ENCODE measurements around the gene KLF5.
"Not testable (repeated sequence)": the region's sequence is repeated elsewhere in the genome, so short reads cannot be mapped to it uniquely, and the experiment has no call there.

KLF5 gene

DNA sequence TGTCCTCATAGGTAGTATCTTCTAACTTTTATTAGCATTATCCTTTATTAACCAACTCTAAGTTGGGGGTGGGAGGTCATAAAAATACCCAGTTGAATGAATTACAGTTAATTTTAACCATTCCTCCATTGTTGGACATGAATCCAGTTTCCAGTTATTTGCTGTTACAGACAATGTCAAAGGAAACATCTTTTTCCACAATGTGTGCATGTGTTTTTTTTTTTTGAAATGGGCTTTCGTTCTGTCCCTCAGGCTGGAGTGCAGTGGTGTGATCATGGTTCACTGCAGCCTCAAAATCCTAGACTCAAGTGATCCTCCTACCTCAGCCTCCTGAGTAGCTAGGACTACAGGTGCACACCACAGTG is 32.0 kb downstream of the KLF5 start:
- no peak for DNase-seq (ENCODE audit: low read depth)
- in situ Hi-C loops (cut with HindIII; ENCODE audit: low sequenced_read_pairs) = no loop called here
- TF ChIP-seq, protein P1, sequence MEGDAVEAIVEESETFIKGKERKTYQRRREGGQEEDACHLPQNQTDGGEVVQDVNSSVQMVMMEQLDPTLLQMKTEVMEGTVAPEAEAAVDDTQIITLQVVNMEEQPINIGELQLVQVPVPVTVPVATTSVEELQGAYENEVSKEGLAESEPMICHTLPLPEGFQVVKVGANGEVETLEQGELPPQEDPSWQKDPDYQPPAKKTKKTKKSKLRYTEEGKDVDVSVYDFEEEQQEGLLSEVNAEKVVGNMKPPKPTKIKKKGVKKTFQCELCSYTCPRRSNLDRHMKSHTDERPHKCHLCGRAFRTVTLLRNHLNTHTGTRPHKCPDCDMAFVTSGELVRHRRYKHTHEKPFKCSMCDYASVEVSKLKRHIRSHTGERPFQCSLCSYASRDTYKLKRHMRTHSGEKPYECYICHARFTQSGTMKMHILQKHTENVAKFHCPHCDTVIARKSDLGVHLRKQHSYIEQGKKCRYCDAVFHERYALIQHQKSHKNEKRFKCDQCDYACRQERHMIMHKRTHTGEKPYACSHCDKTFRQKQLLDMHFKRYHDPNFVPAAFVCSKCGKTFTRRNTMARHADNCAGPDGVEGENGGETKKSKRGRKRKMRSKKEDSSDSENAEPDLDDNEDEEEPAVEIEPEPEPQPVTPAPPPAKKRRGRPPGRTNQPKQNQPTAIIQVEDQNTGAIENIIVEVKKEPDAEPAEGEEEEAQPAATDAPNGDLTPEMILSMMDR (IDR thresholded peaks at IDR 0.05; ENCODE audit: low read depth, low read length, missing control alignments) = no peak
- no peak overlapping the region for H3K4me3 ChIP-seq (ENCODE audit: low read depth, low read length)

DNA sequence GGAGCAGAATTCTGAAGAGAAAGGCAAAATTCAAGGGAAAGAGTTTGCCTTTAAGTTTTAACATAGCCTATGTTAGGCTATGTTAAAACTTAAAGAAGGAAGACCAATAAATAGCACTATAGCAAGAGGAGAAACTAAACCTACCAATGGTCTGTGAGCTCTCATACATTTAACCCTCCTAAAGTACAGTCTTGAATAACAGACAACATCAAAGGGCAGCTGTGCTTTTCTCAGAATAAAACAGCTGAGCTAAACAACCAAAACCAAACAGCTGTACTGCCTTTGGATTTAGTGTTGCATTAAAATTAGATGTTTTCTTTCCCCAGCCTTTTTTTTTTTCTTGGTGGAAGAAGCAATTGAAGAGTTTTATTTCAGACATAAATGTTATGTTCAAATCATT is 34.0 kb downstream of the KLF5 start:
- TF ChIP-seq, protein P1 (IDR thresholded peaks at IDR 0.05; ENCODE audit: low read depth, low read length, missing control alignments) = no peak
- in situ Hi-C loops (cut with HindIII; ENCODE audit: low sequenced_read_pairs) = no loop called here
- no peak for DNase-seq (ENCODE audit: low read depth)
- H3K4me3 ChIP-seq (ENCODE audit: low read depth, low read length) = no peak overlapping the region

DNA sequence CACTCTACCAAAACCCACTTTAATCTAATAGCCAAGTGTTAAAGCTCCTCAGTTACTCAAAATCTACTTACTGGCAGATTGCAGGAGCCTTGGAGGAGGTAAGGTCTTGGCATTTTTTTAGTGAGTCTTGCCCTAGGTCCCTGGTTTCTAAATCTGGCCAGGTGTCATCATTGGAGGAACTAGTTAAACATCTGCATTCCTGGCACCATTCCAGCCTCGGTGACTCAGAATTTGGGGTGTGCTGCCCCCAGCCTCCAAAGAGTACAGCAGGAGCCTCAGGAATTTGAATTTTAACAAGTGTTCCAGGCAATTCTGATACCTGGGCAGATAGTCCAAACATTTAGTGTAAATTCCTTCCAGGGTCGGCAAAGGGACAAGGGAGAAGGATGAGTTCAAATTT is 37.4 kb downstream of the KLF5 start:
- TF ChIP-seq, protein P1 (IDR thresholded peaks at IDR 0.05; ENCODE audit: low read depth, low read length, missing control alignments) = no peak
- no peak for DNase-seq (ENCODE audit: low read depth)
- no peak overlapping the region for H3K4me3 ChIP-seq (ENCODE audit: low read depth, low read length)
- in situ Hi-C loops (cut with HindIII; ENCODE audit: low sequenced_read_pairs) = no loop called here

DNA sequence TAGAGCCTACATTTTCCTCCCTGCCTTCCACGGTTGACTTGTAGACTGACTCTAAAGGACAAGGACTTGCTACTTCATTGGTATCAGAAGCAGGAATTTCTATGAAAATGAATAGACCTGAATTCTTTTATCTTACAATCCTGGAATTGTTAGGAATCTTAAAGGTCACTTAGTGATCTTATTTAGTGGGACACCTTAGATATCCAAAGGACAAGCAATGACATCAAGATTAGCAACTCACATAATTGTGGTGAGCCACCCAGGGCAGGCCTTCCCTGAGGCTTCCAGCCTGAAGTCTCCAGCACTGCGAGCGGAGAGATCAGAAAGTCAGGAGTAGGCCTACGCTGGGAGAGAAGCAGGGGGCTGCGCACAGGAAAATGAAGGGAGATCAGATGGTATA is 37.8 kb downstream of the KLF5 start:
- H3K4me3 ChIP-seq (ENCODE audit: low read depth, low read length) = no peak overlapping the region
- no peak for DNase-seq (ENCODE audit: low read depth)
- in situ Hi-C loops (cut with HindIII; ENCODE audit: low sequenced_read_pairs) = no loop called here
- TF ChIP-seq, protein P1 (IDR thresholded peaks at IDR 0.05; ENCODE audit: low read depth, low read length, missing control alignments) = no peak

DNA sequence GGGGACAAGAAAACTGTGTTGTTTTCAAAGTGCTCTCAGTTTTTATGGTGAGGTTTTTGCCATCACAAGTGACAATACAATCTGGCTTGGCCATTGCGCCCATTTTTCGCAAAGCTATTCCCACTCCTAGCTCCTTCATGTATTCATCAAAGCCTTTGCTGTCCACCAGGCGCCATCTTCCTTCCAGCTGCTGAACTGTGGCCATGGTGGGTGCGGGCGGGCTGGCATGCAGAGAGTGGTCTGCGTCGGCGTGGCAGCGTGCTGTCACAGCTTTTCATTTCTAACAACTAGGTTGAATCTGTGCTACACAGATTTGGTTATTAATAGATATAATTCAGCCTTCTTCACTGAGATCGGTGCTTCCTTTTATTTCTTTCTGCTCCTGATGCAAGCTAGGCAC is 42.0 kb downstream of the KLF5 start:
- in situ Hi-C loops (cut with HindIII; ENCODE audit: low sequenced_read_pairs) = not testable (repeated sequence)

DNA sequence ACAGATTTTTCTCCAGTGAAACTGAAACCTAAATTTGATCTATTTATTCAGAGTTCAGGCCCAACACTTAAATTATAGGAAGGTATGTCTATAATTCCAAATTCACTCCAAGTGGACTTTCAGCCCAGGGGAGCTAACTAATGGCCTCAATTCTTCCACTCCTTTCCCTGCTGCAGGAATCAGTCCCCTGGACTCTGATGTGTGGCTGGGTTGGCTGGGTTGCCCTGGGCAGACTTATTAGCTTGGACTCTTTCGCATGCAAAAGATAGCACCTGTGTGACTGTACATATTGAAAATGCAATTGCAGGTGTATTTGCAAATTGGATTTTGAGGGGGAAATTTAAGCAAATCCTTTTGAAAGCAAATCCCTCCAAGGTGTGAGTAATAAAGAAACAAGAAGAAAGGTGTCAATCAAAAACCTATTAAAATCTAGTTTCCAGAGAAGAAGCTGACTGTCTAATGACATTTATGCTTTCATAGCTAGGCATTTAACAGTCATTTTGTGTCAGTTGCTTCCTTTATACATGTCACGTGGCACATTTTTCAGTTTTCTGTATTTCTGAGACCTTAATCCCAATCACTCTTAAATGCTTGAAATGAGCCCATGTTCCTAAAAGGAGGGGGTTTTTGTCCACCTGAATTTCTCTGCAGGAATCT is 42.7 kb downstream of the KLF5 start:
- no peak for DNase-seq (ENCODE audit: low read depth)
- TF ChIP-seq, protein P1 (IDR thresholded peaks at IDR 0.05; ENCODE audit: low read depth, low read length, missing control alignments) = no peak
- no peak overlapping the region for H3K4me3 ChIP-seq (ENCODE audit: low read depth, low read length)
- in situ Hi-C loops (cut with HindIII; ENCODE audit: low sequenced_read_pairs) = no loop called here

More for the DNA sequence above, 42.0 kb downstream of the KLF5 start:
- H3K4me3 ChIP-seq (ENCODE audit: low read depth, low read length); DNase-seq (ENCODE audit: low read depth): not testable (repeated sequence)

DNA sequence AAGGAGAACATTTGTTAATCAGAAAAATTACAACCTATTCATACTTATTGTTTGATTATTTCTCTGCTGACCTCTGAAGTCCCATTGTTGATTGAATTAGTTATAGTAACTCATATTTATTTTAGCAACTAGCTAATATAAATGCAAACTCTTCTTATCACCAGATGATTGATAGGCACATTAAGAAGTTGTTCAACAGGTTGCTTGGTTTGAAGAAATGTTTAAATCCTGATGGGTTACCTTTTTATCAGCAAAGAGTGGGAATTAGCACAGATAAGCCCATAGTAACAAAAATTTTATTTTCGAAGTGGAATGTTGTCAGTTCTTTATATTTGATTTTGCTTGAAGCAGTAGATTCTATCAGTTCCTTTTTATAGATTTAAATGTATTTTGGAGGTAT is 44.4 kb downstream of the KLF5 start:
- DNase-seq (ENCODE audit: low read depth) = no peak
- H3K4me3 ChIP-seq (ENCODE audit: low read depth, low read length) = no peak overlapping the region
- TF ChIP-seq, protein P1 (IDR thresholded peaks at IDR 0.05; ENCODE audit: low read depth, low read length, missing control alignments) = no peak
- in situ Hi-C loops (cut with HindIII; ENCODE audit: low sequenced_read_pairs) = no loop called here
